HCT116 (cell line): ENCODE data around the gene WNT8B. TPM values are rescaled to one million over a fixed set of nuclear protein-coding genes. Genes with fewer than 3 reads are reported as not detected.

ENCODE experiments used
- ATAC-seq: fragments of 200-7000 bp; cut with Tn5 transposase; 2 replicates; pipeline ENCODE4 v1.9.1; 2020; ENCODE audit warnings: mild to moderate bottlenecking, moderate library complexity
- BruUV-seq: library from RNA; stranded (reverse); fragments of 400-500 nt; replicated peaks from 2 replicates; lab custom pipeline; 2021; lab: Mats Ljungman, UMichigan
- CTCF ChIA-PET: fragments of 300-600 bp; sonication (Branson Sonifier 250); formaldehyde crosslinking; loops from one replicate; lab custom pipeline; 2021; ENCODE audit warnings: antibody characterized with exemption; lab: Charles Lee
- POLR2A ChIA-PET: fragments of 300-600, 350-600 bp; sonication (Branson Sonifier 250); formaldehyde crosslinking; loops from one replicate; lab custom pipeline; 2021; ENCODE audit warnings: antibody characterized with exemption; lab: Charles Lee
- RAD21 ChIA-PET, 2 experiments: fragments of 300-600 bp; sonication (Branson Sonifier 250); formaldehyde crosslinking; loops; one replicate each; lab custom pipeline; 2023; ENCODE audit warnings: low total read pairs in 2 of 2; ENCODE audit not compliant: uncharacterized antibody in 2 of 2, unreplicated experiment in 2 of 2, low non-redundant PET in 1 of 2; lab: Charles Lee
- DNase-seq: peaks from one replicate; pipeline ENCODE4 v3.0.0-alpha.2; 2010; ENCODE audit warnings: low read depth, low spot score
- H2AFZ ChIP-seq: fragments of 200-600 bp; shearing (Covaris generic), sonication (generic); 2 replicates; pipeline ENCODE4 v1.6.1; 2017; ENCODE audit warnings: low read depth, mixed run types, mixed read lengths, antibody characterized with exemption, low read length; ENCODE audit not compliant: poor library complexity, severe bottlenecking
- H3K27ac ChIP-seq: 2 replicates; pipeline ENCODE4 v1.5.1; 2012; ENCODE audit warnings: low read depth, low read length
- H3K27me3 ChIP-seq: fragments of 200-600 bp; sonication (generic); 2 replicates; pipeline ENCODE4 v1.6.1; 2016; ENCODE audit warnings: mixed run types, low read length, mixed read lengths; ENCODE audit not compliant: insufficient read depth
- H3K36me3 ChIP-seq, 2 experiments: fragments of 200-500 bp in 1 of 2; fragments of 200-600 bp in 1 of 2; sonication (Bioruptor generic) in 1 of 2; sonication (generic) in 1 of 2; 2 replicates each; pipeline versions ENCODE4 v1.5.1 to v1.6.1; 2014 to 2016; ENCODE audit warnings: low read length in 2 of 2, inconsistent platforms in 1 of 2, mixed read lengths in 1 of 2, mixed run types in 1 of 2; ENCODE audit not compliant: insufficient read depth in 2 of 2, control insufficient read depth in 1 of 2
- H3K4me1 ChIP-seq, 2 experiments: fragments of 200-600 bp in 1 of 2; sonication (generic) in 1 of 2; 2 replicates each; pipeline versions ENCODE4 v1.5.1 to v1.6.1; 2012 to 2017; ENCODE audit warnings: low read length in 2 of 2, inconsistent platforms in 1 of 2, mild to moderate bottlenecking in 1 of 2, mixed read lengths in 1 of 2, mixed run types in 1 of 2, moderate library complexity in 1 of 2; ENCODE audit not compliant: insufficient read depth in 2 of 2, control insufficient read depth in 1 of 2
- H3K4me2 ChIP-seq: fragments of 200-600 bp; sonication (generic); 2 replicates; pipeline ENCODE4 v1.6.1; 2017; ENCODE audit warnings: mixed run types, low read length, mixed read lengths
- H3K4me3 ChIP-seq, 2 experiments: fragments of 200-600 bp in 1 of 2; sonication (generic) in 1 of 2; replicated peaks in 1 of 2; 2 replicates each; pipeline ENCODE4 v1.5.1; 2011 to 2016; ENCODE audit warnings: low read length in 2 of 2, control low read depth in 1 of 2, low read depth in 1 of 2, mild to moderate bottlenecking in 1 of 2, mixed read lengths in 1 of 2, mixed run types in 1 of 2
- H3K79me2 ChIP-seq: fragments of 200-600 bp; sonication (generic); 2 replicates; pipeline ENCODE4 v1.6.1; 2017; ENCODE audit warnings: mild to moderate bottlenecking, mixed run types, low read length, moderate library complexity, mixed read lengths; ENCODE audit not compliant: insufficient read depth
- H3K9ac ChIP-seq: fragments of 200-600 bp; sonication (generic); 2 replicates; pipeline ENCODE4 v1.6.1; 2016; ENCODE audit warnings: low read length, mixed read lengths
- H3K9me2 ChIP-seq: fragments of 200-600 bp; sonication (generic), shearing (Covaris generic); 2 replicates; pipeline ENCODE4 v1.6.1; 2017; ENCODE audit warnings: mixed run types, mild to moderate bottlenecking, moderate library complexity; ENCODE audit not compliant: insufficient read depth
- H3K9me3 ChIP-seq, 2 experiments: fragments of 200-500 bp in 1 of 2; fragments of 200-600 bp in 1 of 2; sonication (Bioruptor generic) in 1 of 2; sonication (generic) in 1 of 2; 2 replicates each; pipeline ENCODE4 v1.6.1; 2014 to 2017; ENCODE audit warnings: low read length in 2 of 2, mixed read lengths in 2 of 2, inconsistent platforms in 1 of 2, low read depth in 1 of 2, mild to moderate bottlenecking in 1 of 2, mixed run types in 1 of 2, moderate library complexity in 1 of 2; ENCODE audit not compliant: control insufficient read depth in 1 of 2, insufficient read depth in 1 of 2
- H4K20me1 ChIP-seq: fragments of 200-600 bp; sonication (generic), shearing (Covaris generic); 2 replicates; pipeline ENCODE4 v1.6.1; 2017; ENCODE audit warnings: mixed run types, mild to moderate bottlenecking, moderate library complexity; ENCODE audit not compliant: insufficient read depth
- ATF3 ChIP-seq: IDR thresholded peaks from 2 replicates; pipeline ENCODE4 v1.6.1; 2012
- CBX3 ChIP-seq: IDR thresholded peaks from 2 replicates; pipeline ENCODE4 v1.6.1; 2012; ENCODE audit warnings: low read depth
- CTCF ChIP-seq, 3 experiments: fragments of 200-600 bp in 1 of 3; sonication (generic) in 1 of 3; IDR thresholded peaks in 2 of 3; conservative IDR thresholded peaks in 1 of 3; 2 replicates each; pipeline ENCODE4 v1.5.1; 2012 to 2017; ENCODE audit warnings: low read depth in 2 of 3, low read length in 2 of 3, antibody characterized with exemption in 1 of 3, borderline replicate concordance in 1 of 3, control low read depth in 1 of 3, mild to moderate bottlenecking in 1 of 3, mixed read lengths in 1 of 3, mixed run types in 1 of 3, moderate library complexity in 1 of 3; ENCODE audit not compliant: insufficient read depth in 1 of 3
- JUND ChIP-seq: IDR thresholded peaks from 2 replicates; pipeline ENCODE4 v1.6.1; 2012
- SIN3A ChIP-seq: IDR thresholded peaks from 2 replicates; pipeline ENCODE4 v1.6.1; 2012; ENCODE audit warnings: low read depth
- SRF ChIP-seq: IDR thresholded peaks from 2 replicates; pipeline ENCODE4 v1.6.1; 2012; ENCODE audit warnings: low read depth
- YY1 ChIP-seq: IDR thresholded peaks from 2 replicates; pipeline ENCODE4 v1.6.1; 2011; ENCODE audit warnings: low read length, low read depth, moderate library complexity, mild to moderate bottlenecking; ENCODE audit not compliant: insufficient replicate concordance; ENCODE audit errors: extremely low read depth
- intact Hi-C: fragments of 100-400 bp; cut with micrococcal nuclease; formaldehyde crosslinking; loops from 2 replicates; pipeline ENCODE4 v1.10.0; 2022
- total RNA-seq: library from RNA; stranded (reverse); gene quantifications from one replicate; pipeline ENCODE4 v1.2.1, GENCODE V29; 2021; ENCODE audit not compliant: unreplicated experiment

WNT8B gene
- total RNA-seq, 1 experiment from 2014 or later: not detected

GRCh38 chr10:100524638-100525037 lies 61.8 kb downstream of the WNT8B start:
- Histone ChIP-seq H3K4me3 (no peak overlapping the region), H3K9me3 (no peaks in the 10 kb centered on the region), H3K27ac (no peak overlapping the region), H3K27me3 (no peaks in the 10 kb centered on the region), H3K4me1 (peaks cover 7 to 10% of the 10 kb centered on the region in 2 experiments; a peak in 3 of 4 replicates), H3K36me3 (peaks cover 42% of the 10 kb centered on the region in 2 experiments)
- peak; percentile 27; the same call in 1 of the 2 replicates for ATAC-seq
- intact Hi-C loops: no loop called here
- no TSS peak for BruUV-seq
- TF ChIP-seq SIN3A (no peak), CTCF (IDR thresholded peaks at IDR 0.05 in 2 of 3, conservative IDR thresholded peaks at IDR 0.05 in 1 of 3; ENCODE audit: borderline replicate concordance in 1 of 3, insufficient read depth in 1 of 3, low read depth in 2 of 3, low read length in 2 of 3) (peak in 2 of 3 experiments; percentile 24 to 45; a peak in 3 of 6 replicates), CBX3 (no peak)
- TF ChIP-seq, all 23 proteins: peak for 1
- no peaks in the 10 kb centered on the region for H3K9me2 ChIP-seq
- H3K9ac ChIP-seq: no peak overlapping the region
- no peak overlapping the region for H2AFZ ChIP-seq
- CTCF ChIA-PET: interaction anchor here (1.4 kb wide), 1 partner anchor 354 kb away, joined by 4 read pairs; no protein-coding TSS in a partner anchor
- POLR2A ChIA-PET: no interaction called here
- RAD21 ChIA-PET: no interaction called here
- no peak for DNase-seq
- no peak overlapping the region for H3K4me2 ChIP-seq
- H3K79me2 ChIP-seq: peaks cover 39% of the 10 kb centered on the region
- H4K20me1 ChIP-seq: no peaks in the 10 kb centered on the region

GRCh38 chr10:100528123-100528886 lies 65.5 kb downstream of the WNT8B start:
- no peaks in the 10 kb centered on the region for H4K20me1 ChIP-seq
- H3K9me3 ChIP-seq: no peaks in the 10 kb centered on the region
- H2AFZ ChIP-seq: no peak overlapping the region
- peak overlapping the region; percentile 91 for H3K9ac ChIP-seq
- no peaks in the 10 kb centered on the region for H3K9me2 ChIP-seq
- H3K36me3 ChIP-seq: peaks cover 35 to 39% of the 10 kb centered on the region in 2 experiments
- no peak overlapping the region for H3K27ac ChIP-seq
- H3K4me2 ChIP-seq: peak overlapping the region; percentile 73
- RAD21 ChIA-PET: no interaction called here
- DNase-seq (no peak), ATAC-seq (no peak)
- H3K27me3 ChIP-seq: no peaks in the 10 kb centered on the region
- H3K79me2 ChIP-seq: peaks cover 45% of the 10 kb centered on the region
- CTCF ChIA-PET: interaction anchor here (2.8 to 3.0 kb wide), 2 partner anchors 8 to 10 kb away, joined by 9 to 21 read pairs; partner anchors contain the start of gene HIF1AN
- TSS peak; percentile 68 for BruUV-seq
- TF ChIP-seq SRF (no peak), YY1 (no peak), ATF3 (no peak), JUND (peak; percentile 10; the same call in 1 of the 2 replicates)
- peaks cover 7 to 18% of the 10 kb centered on the region in 2 experiments; a peak in 3 of 4 replicates for H3K4me1 ChIP-seq
- POLR2A ChIA-PET: no interaction called here
- H3K4me3 ChIP-seq: peak overlapping the region; percentile 77 to 94
- intact Hi-C loops: no loop called here
